Panc1 (cell line): ENCODE data around the gene XCR1. TPM values are rescaled to one million over a fixed set of nuclear protein-coding genes. Genes with fewer than 3 reads are reported as not detected.

Experiments used
- ATAC-seq: fragments of 200-7000 bp; cut with Tn5 transposase; 2 replicates; pipeline ENCODE4 v1.9.1; 2020; ENCODE audit warnings: mild to moderate bottlenecking, moderate library complexity
- BruUV-seq: library from RNA; stranded (reverse); fragments of 400-500 nt; replicated peaks from 2 replicates; lab custom pipeline; 2021; lab: Mats Ljungman, UMichigan
- CTCF ChIA-PET: fragments of 300-600 bp; sonication (Branson Sonifier 250); formaldehyde crosslinking; loops from one replicate; lab custom pipeline; 2022; ENCODE audit warnings: antibody characterized with exemption; lab: Charles Lee
- POLR2A ChIA-PET: fragments of 300-600 bp; sonication (Branson Sonifier 250); formaldehyde crosslinking; loops from one replicate; lab custom pipeline; 2022; ENCODE audit warnings: antibody characterized with exemption; lab: Charles Lee
- DNase-seq: peaks from one replicate; pipeline ENCODE4 v3.0.0-alpha.2; 2010; ENCODE audit warnings: low read depth, low spot score
- H3K27ac ChIP-seq: 2 replicates; pipeline ENCODE4 v1.5.1; 2011; ENCODE audit warnings: mild to moderate bottlenecking, low read length, inconsistent platforms
- H3K27me3 ChIP-seq: fragments of 200-500 bp; sonication (Bioruptor generic); 2 replicates; pipeline ENCODE4 v1.6.0; 2014; ENCODE audit warnings: low read length, inconsistent platforms; ENCODE audit not compliant: control insufficient read depth, insufficient read depth
- H3K36me3 ChIP-seq: fragments of 200-500 bp; sonication (Bioruptor generic); 2 replicates; pipeline ENCODE4 v1.5.1; 2014; ENCODE audit warnings: inconsistent platforms, mild to moderate bottlenecking, low read length, moderate library complexity; ENCODE audit not compliant: control insufficient read depth, insufficient read depth
- H3K4me1 ChIP-seq: 2 replicates; pipeline ENCODE4 v1.5.1; 2011; ENCODE audit warnings: inconsistent platforms, mild to moderate bottlenecking, low read length, moderate library complexity; ENCODE audit not compliant: control insufficient read depth, insufficient read depth
- H3K4me3 ChIP-seq, 2 experiments: 2 replicates each; pipeline ENCODE4 v1.5.1; 2011 to 2012; ENCODE audit warnings: low read depth in 2 of 2, low read length in 2 of 2, mild to moderate bottlenecking in 2 of 2, inconsistent platforms in 1 of 2, moderate library complexity in 1 of 2
- H3K9me3 ChIP-seq: fragments of 200-500 bp; sonication (Bioruptor generic); 2 replicates; pipeline ENCODE4 v1.5.1; 2014; ENCODE audit warnings: low read depth, mild to moderate bottlenecking, inconsistent platforms, low read length, moderate library complexity; ENCODE audit not compliant: control insufficient read depth, insufficient read depth
- CTCF ChIP-seq: fragments of 450-650 bp; IDR thresholded peaks from 2 replicates; pipeline ENCODE4 v1.5.1; 2017; ENCODE audit warnings: mild to moderate bottlenecking
- POLR2AphosphoS5 ChIP-seq: IDR thresholded peaks from 2 replicates; pipeline ENCODE4 v1.6.1; 2012; ENCODE audit warnings: mild to moderate bottlenecking, low read depth, low read length, moderate library complexity
- REST ChIP-seq, 2 experiments: IDR thresholded peaks; 2 replicates each; pipeline ENCODE4 v1.6.1; 2011 to 2012; ENCODE audit warnings: low read depth in 2 of 2, control low read depth in 1 of 2, low read length in 1 of 2, mild to moderate bottlenecking in 1 of 2, moderate library complexity in 1 of 2; ENCODE audit not compliant: insufficient read depth in 1 of 2
- SIN3A ChIP-seq: IDR thresholded peaks from 2 replicates; pipeline ENCODE4 v1.6.1; 2012; ENCODE audit warnings: low read depth, mild to moderate bottlenecking, low read length, moderate library complexity, borderline replicate concordance; ENCODE audit not compliant: insufficient read depth
- TCF7L2 ChIP-seq: IDR thresholded peaks from 2 replicates; pipeline ENCODE4 v1.6.1; 2011; ENCODE audit warnings: mild to moderate bottlenecking, low read depth, low read length, inconsistent platforms
- in situ Hi-C: cut with HindIII; loops from 2 replicates; pipeline ENCODE4 v1.10.0; 2016; ENCODE audit warnings: low sequenced_read_pairs, low pct_unique_long_range_greater_than_20kb
- intact Hi-C: fragments of 100-400 bp; cut with micrococcal nuclease; formaldehyde crosslinking; loops from one replicate; pipeline ENCODE4 v1.10.0; 2022; ENCODE audit not compliant: unreplicated experiment
- total RNA-seq: library from RNA; stranded (reverse); gene quantifications from one replicate; pipeline ENCODE4 v1.2.1, GENCODE V29; 2021; ENCODE audit not compliant: unreplicated experiment

The XCR1 gene
- total RNA-seq, 1 experiment from 2014 or later, result not detected

- CTCF ChIA-PET, result no interaction called here
- intact Hi-C loops (no loop called here), in situ Hi-C loops (no loop called here)
Measured at GRCh38 chr3:46061887-46062286, 34.6 kb upstream of the XCR1 start.

GRCh38 chr3:46061108-46061720, 33.9 kb upstream of the XCR1 start:
- H3K4me3 ChIP-seq, result no peak overlapping the region
- TF ChIP-seq POLR2AphosphoS5 (no peak), TCF7L2 (no peak), REST (IDR thresholded peaks at IDR 0.05; ENCODE audit: insufficient read depth in 1 of 2, low read depth in 2 of 2, low read length in 1 of 2) (no peak)
- H3K36me3 ChIP-seq, result no peaks in the 10 kb centered on the region
- CTCF ChIA-PET, result no interaction called here
- no peaks in the 10 kb centered on the region for H3K9me3 ChIP-seq
- DNase-seq, result no peak
- H3K27ac ChIP-seq, result no peak overlapping the region
- POLR2A ChIA-PET, result no interaction called here
- in situ Hi-C loops (no loop called here), intact Hi-C loops (no loop called here)
- H3K4me1 ChIP-seq, result no peaks in the 10 kb centered on the region
- peaks cover 6% of the 10 kb centered on the region for H3K27me3 ChIP-seq
- BruUV-seq, result no TSS peak
- no peak for ATAC-seq

More at GRCh38 chr3:46061887-46062286, 34.6 kb upstream of the XCR1 start:
- Histone ChIP-seq H3K4me3 (no peak overlapping the region), H3K27me3 (peaks cover 5% of the 10 kb centered on the region), H3K36me3 (no peaks in the 10 kb centered on the region), H3K9me3 (no peaks in the 10 kb centered on the region), H3K27ac (no peak overlapping the region), H3K4me1 (no peaks in the 10 kb centered on the region)
- TF ChIP-seq REST (IDR thresholded peaks at IDR 0.05; ENCODE audit: insufficient read depth in 1 of 2, low read depth in 2 of 2, low read length in 1 of 2) (no peak), TCF7L2 (no peak), POLR2AphosphoS5 (no peak), CTCF (no peak), SIN3A (no peak)
- DNase-seq (no peak), ATAC-seq (no peak)
- POLR2A ChIA-PET, result no interaction called here
- no TSS peak for BruUV-seq
